ENCODE data around the gene DSN1.

GRCh38 chr20:36745234-36745926, 28.2 kb downstream of the DSN1 start:
- TF ChIP-seq CTCF (IDR thresholded peaks at IDR 0.05) (no peak), POLR2A (IDR thresholded peaks at IDR 0.05) (no peak), EP300 (IDR thresholded peaks at IDR 0.05) (no peak)

Data from sigmoid colon (tissue), 4 donors.